HCT116 (cell line): ENCODE data around the gene PLAU.

Experiments used
- CTCF ChIP-seq, 3 experiments: fragments of 200-600 bp in 1 of 3; sonication (generic) in 1 of 3; IDR thresholded peaks in 2 of 3; conservative IDR thresholded peaks in 1 of 3; 2 replicates each; pipeline ENCODE4 v1.5.1; 2012 to 2017; ENCODE audit warnings: low read depth in 2 of 3, low read length in 2 of 3, antibody characterized with exemption in 1 of 3, borderline replicate concordance in 1 of 3, control low read depth in 1 of 3, mild to moderate bottlenecking in 1 of 3, mixed read lengths in 1 of 3, mixed run types in 1 of 3, moderate library complexity in 1 of 3; ENCODE audit not compliant: insufficient read depth in 1 of 3
- EZH2 ChIP-seq: fragments of 200-600 bp; sonication (generic); IDR thresholded peaks from 2 replicates; pipeline ENCODE4 v1.6.1; 2017; ENCODE audit warnings: antibody characterized with exemption, mixed run types
- EZH2phosphoT487 ChIP-seq: fragments of 200-600 bp; IDR thresholded peaks from 2 replicates; pipeline ENCODE4 v1.6.1; 2018; ENCODE audit warnings: antibody characterized with exemption, borderline replicate concordance
- MAX ChIP-seq: IDR thresholded peaks from 2 replicates; pipeline ENCODE4 v1.6.1; 2012
- POLR2A ChIP-seq: IDR thresholded peaks from 2 replicates; pipeline ENCODE4 v1.7.0; 2011; ENCODE audit warnings: borderline replicate concordance; ENCODE audit not compliant: insufficient read depth, insufficient read length; ENCODE audit errors: extremely low read depth
- REST ChIP-seq: IDR thresholded peaks from 2 replicates; pipeline ENCODE4 v1.6.1; 2012; ENCODE audit warnings: low read depth
- SIN3A ChIP-seq: IDR thresholded peaks from 2 replicates; pipeline ENCODE4 v1.6.1; 2012; ENCODE audit warnings: low read depth
- SRF ChIP-seq: IDR thresholded peaks from 2 replicates; pipeline ENCODE4 v1.6.1; 2012; ENCODE audit warnings: low read depth
- TCF7L2 ChIP-seq: IDR thresholded peaks from 2 replicates; pipeline ENCODE4 v1.7.0; 2011; ENCODE audit warnings: borderline replicate concordance, inconsistent platforms; ENCODE audit not compliant: insufficient read depth, insufficient read length; ENCODE audit errors: extremely low read depth
- ZFX ChIP-seq: fragments of 450-650 bp; IDR thresholded peaks from 2 replicates; pipeline ENCODE4 v1.6.1; 2017

GRCh38 chr10:73954737-73955136 lies 43.8 kb downstream of the PLAU start:
- no peak for TF ChIP-seq EZH2phosphoT487
- TF ChIP-seq ZFX: no peak
- no peak for TF ChIP-seq SRF
- TF ChIP-seq CTCF (IDR thresholded peaks at IDR 0.05 in 2 of 3, conservative IDR thresholded peaks at IDR 0.05 in 1 of 3; ENCODE audit: borderline replicate concordance in 1 of 3, insufficient read depth in 1 of 3, low read depth in 2 of 3, low read length in 2 of 3): no peak
- TF ChIP-seq TCF7L2: no peak
- TF ChIP-seq SIN3A: no peak
- no peak for TF ChIP-seq EZH2
- no peak for TF ChIP-seq REST
- TF ChIP-seq POLR2A: no peak
- no peak for TF ChIP-seq MAX
